Activated CD4-positive, alpha-beta T cell treated with anti-CD3 and anti-CD28 coated beads, Interleukin-2, Interleukin-4, amounts not matched to agents 100 ng/mL and 50 ng/mL, durations not matched to agents 16 hours and 8 hours (primary cell): ENCODE results near the gene NKX6-2.
"Not testable (repeated sequence)": the region's sequence is repeated elsewhere in the genome, so short reads cannot be mapped to it uniquely, and the experiment has no call there.

ENCODE experiments used
- DNase-seq: peaks from one replicate; pipeline ENCODE4 v3.0.0-alpha.2; 2020; ENCODE audit warnings: low spot score

The NKX6-2 gene

GRCh38 chr10:132785723-132786475 lies at the start of gene NKX6-2:
TSS of gene NKX6-2 (minus strand) at chr10:132786147. CDS start at chr10:132785948, 199 bp downstream.
- no peak for DNase-seq

- DNase-seq = no peak
These were observed 49.2 kb upstream of the NKX6-2 start for GRCh38 chr10:132834891-132835847.

GRCh38 chr10:132834311-132834761 lies 48.4 kb upstream of the NKX6-2 start:
- no peak for DNase-seq

GRCh38 chr10:132833421-132834111 lies 47.6 kb upstream of the NKX6-2 start:
- no peak for DNase-seq

GRCh38 chr10:132832186-132832969 lies 46.4 kb upstream of the NKX6-2 start:
- no peak for DNase-seq

GRCh38 chr10:132829403-132829802 lies 43.5 kb upstream of the NKX6-2 start:
- no peak for DNase-seq

- no peak for DNase-seq
These were observed 42.7 kb upstream of the NKX6-2 start for GRCh38 chr10:132828681-132829080.

- no peak for DNase-seq
These were observed 42.1 kb upstream of the NKX6-2 start for GRCh38 chr10:132827861-132828539.

- DNase-seq = no peak
These were observed 41.5 kb upstream of the NKX6-2 start for GRCh38 chr10:132827423-132827789.

GRCh38 chr10:132826524-132827422 lies 40.8 kb upstream of the NKX6-2 start:
- no peak for DNase-seq

GRCh38 chr10:132825783-132826523 lies 40.0 kb upstream of the NKX6-2 start:
- DNase-seq = not testable (repeated sequence)

- DNase-seq = no peak
These were observed 34.1 kb upstream of the NKX6-2 start for GRCh38 chr10:132820056-132820455.

GRCh38 chr10:132817701-132818211 lies 31.8 kb upstream of the NKX6-2 start:
- DNase-seq = no peak

GRCh38 chr10:132816718-132817117 lies 30.8 kb upstream of the NKX6-2 start:
- DNase-seq = no peak

- DNase-seq = no peak
These were observed 29.4 kb upstream of the NKX6-2 start for GRCh38 chr10:132815168-132815857.

- no peak for DNase-seq
These were observed 28.5 kb upstream of the NKX6-2 start for GRCh38 chr10:132814469-132814856.

GRCh38 chr10:132813560-132814468 lies 27.9 kb upstream of the NKX6-2 start:
- no peak for DNase-seq
